Heart left ventricle (tissue), 16 donors: Measurements from ENCODE around the gene SEMA3E. TPM values are rescaled to one million over a fixed set of nuclear protein-coding genes. Genes with fewer than 3 reads are reported as not detected.

Experiments used
- ATAC-seq, 4 donors: fragments of 200-7000 bp; cut with Tn5 transposase; one replicate each; pipeline ENCODE4 v1.9.1; 2020 to 2022; ENCODE audit warnings: moderate library complexity in 4 of 4, mild to moderate bottlenecking in 3 of 4, moderate number of reproducible peaks in 1 of 4
- DNase-seq, 5 donors: peaks; one replicate each; pipeline ENCODE4 v3.0.0-alpha.2; 2020
- H3K27ac ChIP-seq, 12 donors: fragments of 200-600 bp; sonication (generic) in 4 of 12; one replicate each; pipeline versions ENCODE4 v1.5.0 to v1.8.0; 2016 to 2022; ENCODE audit warnings: mild to moderate bottlenecking in 2 of 12
- H3K27me3 ChIP-seq, 9 donors: fragments of 200-600 bp; sonication (generic) in 2 of 9; one replicate each; pipeline versions ENCODE4 v1.5.1 to v1.8.0; 2016 to 2022; ENCODE audit warnings: mild to moderate bottlenecking in 3 of 9
- H3K36me3 ChIP-seq, 9 donors: fragments of 200-600 bp; sonication (generic) in 2 of 9; one replicate each; pipeline versions ENCODE4 v1.5.0 to v1.8.0; 2018 to 2022; ENCODE audit warnings: mild to moderate bottlenecking in 2 of 9
- H3K4me1 ChIP-seq, 12 donors: fragments of 200-600 bp; sonication (generic) in 4 of 12; one replicate each; pipeline versions ENCODE4 v1.5.0 to v1.8.0; 2016 to 2022; ENCODE audit warnings: mild to moderate bottlenecking in 3 of 12
- H3K4me3 ChIP-seq, 12 donors: fragments of 200-600 bp; sonication (generic) in 4 of 12; one replicate each; pipeline versions ENCODE4 v1.5.0 to v1.8.0; 2017 to 2022; ENCODE audit warnings: mild to moderate bottlenecking in 9 of 12, moderate library complexity in 4 of 12
- H3K9me3 ChIP-seq, 12 donors: fragments of 200-600 bp; sonication (generic) in 4 of 12; one replicate each; pipeline versions ENCODE4 v1.5.0 to v1.8.0; 2016 to 2022; ENCODE audit warnings: mild to moderate bottlenecking in 1 of 12
- POLR2A ChIP-seq, 2 donors: fragments of 450-650 bp; IDR thresholded peaks; one replicate each; pipeline ENCODE4 v1.6.1; 2017; ENCODE audit warnings: antibody characterized with exemption in 2 of 2, mild to moderate bottlenecking in 2 of 2, moderate library complexity in 2 of 2
- WGBS, 4 donors: extraction: QIAGEN DNeasy Blood & Tissue Kit in 2 of 4; methylation state at CpG; one replicate each; pipeline versions ENCODE4 v1.1.5 to v1.1.7; 2013 to 2018; 5-methylcytosine and 5-hydroxymethylcytosine counted together
- intact Hi-C, 10 donors: fragments of 100-400 bp; cut with DNase I; formaldehyde crosslinking; loops; one replicate each; pipeline versions ENCODE4 v1.11.1 to v1.14.2; 2022
- polyA plus RNA-seq, 2 donors: library from polyadenylated mRNA; stranded (reverse); fragments of 200-250 nt; gene quantifications; one replicate each; pipeline ENCODE4 v1.2.3, GENCODE V29; 2013
- total RNA-seq, 9 donors: library from RNA; depleted of rRNA in 2 of 9; stranded (reverse); fragments of >200 nt in 2 of 9; fragmentation: NEBNext Ultra II Directional in 3 of 9; extraction: Animal tissue kit (Norgen Biotek cat#: 25700) in 3 of 9; gene quantifications; one replicate each; pipeline versions ENCODE4 v1.1.0 to v1.2.4, GENCODE V29; 2016 to 2023
- TF ChIP-seq, protein P1 (sequence below), 12 donors: fragments of 200-600 bp; sonication (generic) in 4 of 12; IDR thresholded peaks; one replicate each; pipeline versions ENCODE4 v1.5.0 to v1.8.0; 2018 to 2022; ENCODE audit warnings: antibody characterized with exemption in 12 of 12, mild to moderate bottlenecking in 5 of 12
- donor health status: ischemic (EF 13 %, LVEDD 7.1; RV severe dilation, severe dysfunction).
- donor health status: healthy with polysubstance abuse.
- donor health status: DM: no; HTN: yes; CAD: no.
- donor health status: DM: no; HTN: no; CAD: no.
- donor health status: ischemic (EF 25% LVEDD 6.9; RV normal size, moderate dysfunction).
- donor health status: ischemic (EF 25% LVEDD 5.7; RV mildly dilated, moderate dysfunction).
- donor health status: healthy.
- donor health status: DM: yes; HTN: yes; CAD: no.
- donor health status: ischemic (EF 35%, LVEDD 5.7; RV mildly dilated, moderate dysfunction).
- donor health status: nonischemic (EF 11% LVEDD 7.7; RV severe dilation, severe dysfunction).
- donor health status: DM: yes; HTN: yes; CAD: no.
- donor health status: PGD.
- donor health status: ischemic (EF 29% LVEDD 5.4; RV normal size, mild dysfunction).
- donor health status: nonischemic (EF 23%, LVEDD 6.1; RV moderate dilation, normal function).

The SEMA3E gene
- total and polyA plus RNA-seq, 11 donors, result 0.04 to 1.2 (median 0.17) TPM; not detected in 3

DNA sequence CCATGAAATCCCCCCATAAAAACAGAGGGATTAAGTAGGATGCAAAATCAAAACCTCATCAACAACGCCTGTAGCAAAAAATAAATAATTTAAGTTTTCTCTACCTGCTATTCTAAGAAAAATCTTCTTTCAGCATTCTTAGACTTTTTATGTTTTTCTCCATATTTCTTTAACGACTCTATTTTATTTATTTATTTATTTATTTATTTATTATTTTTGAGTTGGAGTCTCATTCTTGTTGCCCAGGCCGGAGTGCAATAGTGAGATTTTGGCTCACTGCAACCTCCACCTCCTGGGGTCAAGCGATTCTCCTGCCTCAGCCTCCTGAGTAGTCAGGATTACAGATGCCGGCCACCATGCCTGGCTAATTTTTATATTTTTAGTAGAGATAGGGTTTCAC is 192.5 kb downstream of the SEMA3E start:
- 86 to 94% (median 87%) methylated on average over 5 of the region's 5 CpGs for WGBS, 4 donors
- ATAC-seq, result no peak

DNA sequence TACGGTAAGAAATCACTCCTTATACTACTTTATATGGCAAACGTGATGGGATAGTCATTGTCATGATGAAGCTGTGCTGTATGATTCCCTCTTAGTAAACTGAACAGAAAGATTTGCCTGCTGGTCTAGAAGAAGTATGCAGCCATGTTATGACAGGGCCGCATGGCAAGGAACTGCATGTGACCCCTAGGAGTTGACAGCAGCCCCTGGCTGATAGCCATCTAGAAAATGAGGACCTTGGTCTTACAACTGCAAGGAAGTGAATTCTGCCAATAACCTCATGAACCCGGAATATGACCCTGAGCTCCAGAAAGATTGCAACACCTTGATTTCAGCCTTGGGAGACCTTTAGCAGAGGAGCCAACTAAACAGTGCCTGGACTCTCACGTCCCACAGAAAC is 193.3 kb downstream of the SEMA3E start:
- no peak for ATAC-seq
- H3K27ac ChIP-seq, result no peak overlapping the region
- WGBS, 4 donors, result 77 to 82% (median 80%) methylated on average over 5 of the region's 5 CpGs
- no peak overlapping the region for H3K4me3 ChIP-seq
- no peaks in the 10 kb centered on the region for H3K9me3 ChIP-seq
- intact Hi-C loops, result no loop called here
- H3K27me3 ChIP-seq, result no peaks in the 10 kb centered on the region
- no peak for DNase-seq
- TF ChIP-seq, protein P1, sequence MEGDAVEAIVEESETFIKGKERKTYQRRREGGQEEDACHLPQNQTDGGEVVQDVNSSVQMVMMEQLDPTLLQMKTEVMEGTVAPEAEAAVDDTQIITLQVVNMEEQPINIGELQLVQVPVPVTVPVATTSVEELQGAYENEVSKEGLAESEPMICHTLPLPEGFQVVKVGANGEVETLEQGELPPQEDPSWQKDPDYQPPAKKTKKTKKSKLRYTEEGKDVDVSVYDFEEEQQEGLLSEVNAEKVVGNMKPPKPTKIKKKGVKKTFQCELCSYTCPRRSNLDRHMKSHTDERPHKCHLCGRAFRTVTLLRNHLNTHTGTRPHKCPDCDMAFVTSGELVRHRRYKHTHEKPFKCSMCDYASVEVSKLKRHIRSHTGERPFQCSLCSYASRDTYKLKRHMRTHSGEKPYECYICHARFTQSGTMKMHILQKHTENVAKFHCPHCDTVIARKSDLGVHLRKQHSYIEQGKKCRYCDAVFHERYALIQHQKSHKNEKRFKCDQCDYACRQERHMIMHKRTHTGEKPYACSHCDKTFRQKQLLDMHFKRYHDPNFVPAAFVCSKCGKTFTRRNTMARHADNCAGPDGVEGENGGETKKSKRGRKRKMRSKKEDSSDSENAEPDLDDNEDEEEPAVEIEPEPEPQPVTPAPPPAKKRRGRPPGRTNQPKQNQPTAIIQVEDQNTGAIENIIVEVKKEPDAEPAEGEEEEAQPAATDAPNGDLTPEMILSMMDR (IDR thresholded peaks at IDR 0.05), result no peak
- TF ChIP-seq POLR2A (IDR thresholded peaks at IDR 0.05), result no peak
- no peaks in the 10 kb centered on the region for H3K36me3 ChIP-seq
- H3K4me1 ChIP-seq, result no peaks in the 10 kb centered on the region

More for the DNA sequence above, 192.5 kb downstream of the SEMA3E start:
- H3K4me3 ChIP-seq, result no peak overlapping the region
- H3K27me3 ChIP-seq, result no peaks in the 10 kb centered on the region
- no peaks in the 10 kb centered on the region for H3K4me1 ChIP-seq
- H3K36me3 ChIP-seq, result no peaks in the 10 kb centered on the region
- no peak for DNase-seq
- no peaks in the 10 kb centered on the region for H3K9me3 ChIP-seq
- intact Hi-C loops, result no loop called here
- TF ChIP-seq, protein P1 (IDR thresholded peaks at IDR 0.05), result no peak
- no peak for TF ChIP-seq POLR2A (IDR thresholded peaks at IDR 0.05)
- H3K27ac ChIP-seq, result no peak overlapping the region

GRCh38 chr7:83452256-83452655 is 196.7 kb downstream of the SEMA3E start:
- 48 to 66% (median 55%) methylated on average over 2 of the region's 2 CpGs for WGBS, 4 donors
- Histone ChIP-seq H3K27ac (no peak overlapping the region), H3K4me3 (no peak overlapping the region), H3K4me1 (no peaks in the 10 kb centered on the region), H3K9me3 (no peaks in the 10 kb centered on the region), H3K27me3 (no peaks in the 10 kb centered on the region), H3K36me3 (no peaks in the 10 kb centered on the region)
- ATAC-seq, result no peak
- TF ChIP-seq, protein P1 (IDR thresholded peaks at IDR 0.05), result no peak
- no peak for TF ChIP-seq POLR2A (IDR thresholded peaks at IDR 0.05)
- no peak for DNase-seq
- intact Hi-C loops, result no loop called here

DNA sequence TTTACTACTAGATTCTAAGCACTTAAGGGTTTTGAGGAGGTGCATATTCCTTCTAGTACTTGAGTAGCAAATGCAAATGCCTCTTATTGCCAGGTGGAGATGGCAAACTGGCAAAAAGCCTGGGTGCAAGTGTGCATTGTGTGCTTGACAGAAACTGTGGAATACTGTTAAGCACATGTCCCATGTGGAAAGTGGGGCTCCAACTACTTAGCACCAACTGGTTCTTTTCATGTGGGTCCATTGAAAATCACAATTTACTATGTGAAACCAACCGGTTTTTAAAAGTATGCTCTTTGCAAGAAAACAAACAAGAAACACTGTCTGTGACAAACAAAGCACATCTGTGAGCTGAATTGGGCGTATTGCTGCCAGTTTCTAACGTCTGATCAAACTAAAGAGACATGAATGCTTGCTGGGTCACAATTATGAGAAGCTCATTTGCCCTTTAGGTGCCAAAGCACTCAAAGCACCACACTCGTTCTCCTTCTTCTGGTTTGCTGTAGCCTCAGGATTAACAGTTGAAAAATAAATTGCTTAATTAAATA is 197.4 kb downstream of the SEMA3E start:
- intact Hi-C loops, result no loop called here
- H3K27me3 ChIP-seq, result no peaks in the 10 kb centered on the region
- H3K9me3 ChIP-seq, result no peaks in the 10 kb centered on the region
- H3K4me3 ChIP-seq, result no peak overlapping the region
- 60 to 66% (median 61%) methylated on average over 4 of the region's 4 CpGs for WGBS, 4 donors
- TF ChIP-seq, protein P1 (IDR thresholded peaks at IDR 0.05), result no peak
- no peak for TF ChIP-seq POLR2A (IDR thresholded peaks at IDR 0.05)
- no peak for ATAC-seq
- DNase-seq, result no peak
- H3K4me1 ChIP-seq, result no peaks in the 10 kb centered on the region
- no peaks in the 10 kb centered on the region for H3K36me3 ChIP-seq
- no peak overlapping the region for H3K27ac ChIP-seq
